D341Med (cell line): ENCODE data around the gene RXFP1.

Experiments used
- DNase-seq: peaks from one replicate; pipeline ENCODE4 v3.0.0; 2012; ENCODE audit warnings: low spot score

RXFP1 gene

DNA sequence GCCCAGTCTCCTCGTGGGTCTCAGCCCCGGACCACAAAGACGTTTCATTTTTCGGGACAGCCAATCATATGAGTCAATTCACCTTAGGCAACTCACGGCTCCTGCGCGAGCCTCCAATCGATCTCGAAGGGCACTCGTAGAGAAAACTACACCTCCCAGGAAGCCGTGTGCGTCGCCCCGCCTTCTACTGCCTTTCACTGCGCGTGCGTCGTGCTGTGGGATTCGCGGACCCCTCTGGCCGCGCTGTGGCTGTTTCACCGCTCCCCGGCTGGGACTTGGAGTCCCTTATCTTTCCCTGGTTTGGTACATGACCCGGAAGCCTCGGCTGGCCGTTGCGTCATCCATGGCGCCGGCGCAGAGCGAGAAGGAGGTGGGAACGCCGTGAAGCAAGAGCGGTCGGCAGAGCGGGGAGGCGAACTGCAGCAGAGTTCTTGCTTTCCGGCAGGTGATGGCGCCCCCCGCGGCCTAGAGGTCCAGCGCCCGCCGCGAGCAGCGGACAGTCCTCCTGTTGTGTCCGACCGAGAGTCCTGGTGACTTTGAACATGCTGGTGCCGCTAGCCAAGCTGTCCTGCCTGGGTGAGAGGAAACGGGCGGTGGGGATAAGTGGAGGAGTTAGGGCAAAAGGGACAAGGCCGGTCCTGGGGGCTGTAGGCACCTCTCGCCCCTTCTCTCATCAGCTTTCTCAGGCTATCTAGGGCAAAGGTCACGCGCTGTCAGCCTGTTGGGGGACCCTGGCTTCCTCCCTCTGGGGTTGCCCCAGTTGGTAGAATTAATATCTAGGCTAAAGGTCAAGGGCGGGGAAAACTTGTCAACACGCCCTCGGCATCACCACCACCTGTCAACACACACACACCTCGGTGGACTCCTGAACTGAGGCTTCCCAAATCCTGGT is 150.5 kb downstream of the RXFP1 start, which contains the start of gene ETFDH:
TSS of gene ETFDH (plus strand) at position 382 of the 892 bp plus-strand sequence. CDS start at position 543, 161 bp downstream.
- peak; percentile 96 for DNase-seq

DNA sequence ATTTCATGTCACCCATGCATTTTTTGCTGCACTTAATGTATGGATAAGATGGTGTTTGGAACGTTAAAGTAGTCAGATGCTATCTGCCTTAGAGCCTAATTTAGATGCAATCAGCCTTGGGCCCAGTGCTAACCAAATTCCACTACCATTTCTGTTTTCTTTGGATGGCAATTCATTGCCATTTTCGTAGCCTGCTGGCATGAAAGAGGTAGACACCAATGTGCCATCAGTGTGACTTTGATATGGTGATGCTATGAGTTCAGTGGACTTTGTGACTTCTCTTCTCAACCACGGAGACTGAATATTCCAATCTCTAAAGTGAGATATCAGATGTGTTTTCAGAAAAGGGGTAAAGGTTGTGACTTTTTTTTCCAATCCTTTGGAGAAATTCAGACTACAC is 152.0 kb downstream of the RXFP1 start:
- no peak for DNase-seq

DNA sequence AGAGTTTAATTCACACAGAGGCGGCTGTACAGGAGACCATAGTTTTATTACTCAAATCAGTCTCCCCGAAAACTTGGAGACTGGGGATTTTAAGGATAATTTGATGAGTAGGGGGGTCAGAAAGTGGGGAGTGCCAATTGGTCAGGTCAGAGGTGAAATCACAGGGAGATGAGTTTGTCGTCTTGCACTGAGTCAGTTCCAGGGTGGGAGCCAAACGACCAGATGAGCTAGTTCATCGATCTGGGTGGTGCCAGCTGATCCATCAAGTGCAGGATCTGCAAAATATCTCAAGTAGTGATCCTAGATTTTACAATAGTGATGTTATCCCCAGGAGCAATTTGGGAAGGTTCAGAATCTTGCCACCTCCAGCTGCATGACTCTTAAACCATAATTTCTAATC is 154.4 kb downstream of the RXFP1 start:
- no peak for DNase-seq

DNA sequence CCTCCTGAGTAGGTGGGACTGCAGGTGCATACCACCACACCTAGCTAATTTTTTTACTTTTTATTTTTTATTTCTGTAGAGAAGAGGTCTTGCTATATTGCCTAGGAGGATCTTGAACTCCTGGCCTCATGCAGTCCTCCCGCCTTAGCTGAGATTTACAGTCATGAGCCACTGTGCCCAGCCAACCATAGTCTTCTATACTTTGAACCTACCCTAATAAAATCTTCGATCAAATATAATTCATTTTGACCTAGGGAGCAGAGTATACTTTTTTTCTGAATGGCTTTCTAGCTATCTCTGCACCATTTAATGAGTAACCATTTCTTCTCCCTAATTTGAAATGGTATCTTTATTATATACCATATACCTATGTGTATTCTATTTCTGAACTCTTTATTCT is 157.1 kb downstream of the RXFP1 start:
- no peak for DNase-seq

DNA sequence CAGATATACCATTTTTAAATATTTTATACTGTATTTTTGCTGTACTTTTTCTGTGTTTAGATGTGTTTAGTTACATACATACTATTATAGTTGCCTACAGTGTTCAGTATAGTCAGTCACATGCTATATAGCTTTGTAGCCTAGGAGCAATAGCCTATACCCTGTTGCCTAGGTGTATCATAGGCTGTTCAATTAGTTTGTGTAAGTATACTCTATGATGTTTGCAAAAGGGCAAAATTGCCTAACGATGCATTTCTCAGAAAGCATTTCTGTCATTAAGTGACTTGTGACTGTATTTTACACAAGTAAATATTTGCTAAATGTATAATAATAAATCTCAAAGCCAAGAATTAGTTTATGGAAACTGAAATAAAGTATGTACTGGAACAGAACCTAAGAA is 159.9 kb downstream of the RXFP1 start:
- no peak for DNase-seq

DNA sequence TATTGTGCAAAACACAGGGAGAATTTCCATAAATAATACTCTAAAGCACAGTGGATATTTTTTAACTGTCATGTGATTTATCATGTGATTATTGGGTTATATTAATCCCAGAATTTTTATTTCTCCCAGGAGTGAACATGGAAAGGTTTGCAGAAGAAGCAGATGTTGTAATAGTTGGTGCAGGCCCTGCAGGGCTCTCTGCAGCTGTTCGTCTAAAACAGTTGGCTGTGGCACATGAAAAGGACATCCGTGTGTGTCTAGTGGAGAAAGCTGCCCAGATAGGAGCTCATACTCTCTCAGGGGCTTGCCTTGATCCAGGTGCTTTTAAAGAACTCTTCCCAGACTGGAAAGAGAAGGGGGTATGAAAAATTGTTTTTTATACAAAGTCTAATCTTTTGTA is 160.4 kb downstream of the RXFP1 start:
- no peak for DNase-seq

DNA sequence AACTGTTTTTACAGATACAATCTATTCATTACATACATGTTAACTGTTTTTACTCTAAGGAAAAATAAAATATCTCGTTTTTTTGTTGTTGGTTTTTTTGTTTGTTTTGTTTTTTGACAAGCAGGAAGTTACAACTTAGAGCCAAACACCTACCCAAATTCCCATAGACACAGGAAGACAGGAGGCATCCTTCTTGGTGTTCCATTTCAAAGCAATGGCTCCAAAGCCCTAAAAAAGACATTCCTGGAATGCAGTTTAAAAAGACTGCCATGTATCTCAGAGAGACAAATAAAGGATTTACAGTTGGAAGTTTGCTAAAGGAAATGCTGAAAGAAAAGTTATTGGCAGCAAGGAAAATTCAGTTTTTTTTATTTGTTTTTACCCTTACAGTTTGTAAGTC is 167.1 kb downstream of the RXFP1 start:
- DNase-seq, result no peak
